CD4-positive, alpha-beta T cell treated with Interleukin-6 at 100 ng/mL for 8 hours (primary cell): ENCODE measurements around the gene SYNPO2.
"Not testable (repeated sequence)": the region's sequence is repeated elsewhere in the genome, so short reads cannot be mapped to it uniquely, and the experiment has no call there.

Experiments
- DNase-seq: peaks from one replicate; pipeline ENCODE4 v3.0.0-alpha.2; 2020; ENCODE audit warnings: mixed read lengths, low spot score

Gene SYNPO2

GRCh38 chr4:118973295-118973694 is 84.6 kb downstream of the SYNPO2 start:
- no peak for DNase-seq

GRCh38 chr4:118974758-118975157 is 86.1 kb downstream of the SYNPO2 start:
- no peak for DNase-seq

- no peak for DNase-seq
Observed at GRCh38 chr4:118975449-118976192, 87.0 kb downstream of the SYNPO2 start.

GRCh38 chr4:118976193-118976560 is 87.5 kb downstream of the SYNPO2 start:
- not testable (repeated sequence) for DNase-seq

GRCh38 chr4:118977100-118977499 is 88.4 kb downstream of the SYNPO2 start:
- not testable (repeated sequence) for DNase-seq

DNA sequence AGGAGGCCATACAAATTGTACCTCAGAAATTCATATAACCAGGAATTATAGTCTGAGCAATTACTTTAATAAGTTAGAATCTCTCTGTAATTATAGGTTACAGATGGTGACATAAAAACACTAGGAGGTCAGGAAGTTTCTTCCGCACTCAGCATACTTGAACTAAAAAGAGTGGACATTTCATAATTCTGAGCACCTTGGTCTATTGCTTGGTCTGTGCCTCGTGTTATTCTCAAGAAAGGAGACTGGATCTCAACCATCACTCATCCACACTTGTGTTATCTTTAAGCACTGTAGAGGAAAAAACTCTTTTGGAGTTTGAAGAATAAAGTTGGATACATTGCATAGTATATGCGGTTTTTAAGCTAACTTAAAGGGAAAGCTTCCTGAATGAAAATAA is 91.1 kb downstream of the SYNPO2 start:
- no peak for DNase-seq

GRCh38 chr4:118981171-118981838 is 92.7 kb downstream of the SYNPO2 start:
- DNase-seq: no peak

- DNase-seq: peak; percentile 27
Observed at GRCh38 chr4:118981839-118982381, 93.3 kb downstream of the SYNPO2 start.

- no peak for DNase-seq
Observed at GRCh38 chr4:118983293-118983692, 94.6 kb downstream of the SYNPO2 start.

DNA sequence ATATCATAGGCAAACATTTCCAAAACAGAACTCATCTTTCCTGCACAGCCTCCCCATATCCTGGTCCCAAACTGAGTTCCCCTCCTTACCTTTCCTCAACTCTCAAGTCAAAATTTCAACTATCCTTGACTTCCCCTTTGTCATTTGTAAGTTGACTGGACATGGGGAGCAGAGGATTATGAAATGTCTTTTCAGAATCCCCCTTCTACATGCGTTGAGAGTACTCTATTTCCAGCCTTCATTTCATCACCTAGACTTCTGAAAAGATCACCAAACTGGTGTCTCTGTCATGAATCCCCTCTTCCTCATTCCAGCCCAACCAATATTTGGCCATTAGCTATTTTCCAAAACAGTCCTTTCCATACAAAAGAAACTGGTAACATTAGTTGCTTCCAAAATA is 95.2 kb downstream of the SYNPO2 start:
- no peak for DNase-seq

GRCh38 chr4:118985170-118986000 is 96.7 kb downstream of the SYNPO2 start:
- no peak for DNase-seq

- no peak for DNase-seq
Observed at GRCh38 chr4:118987959-118988634, 99.4 kb downstream of the SYNPO2 start.

DNA sequence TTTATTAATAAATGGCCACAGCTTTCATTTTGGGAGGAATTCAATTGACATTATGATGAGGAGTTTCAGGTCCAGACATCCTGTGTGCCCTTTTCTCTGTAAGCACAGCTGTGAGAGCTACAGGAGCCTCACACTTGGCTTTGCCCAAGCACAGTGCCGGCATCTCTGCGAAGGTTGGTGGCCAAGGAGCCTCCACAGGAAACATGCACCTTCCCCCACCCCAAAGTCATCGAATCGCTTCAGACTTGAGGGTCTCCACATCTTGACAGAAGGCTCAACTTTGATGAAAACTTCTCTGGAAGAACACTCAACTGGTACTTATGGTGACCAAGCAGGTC is 100.0 kb downstream of the SYNPO2 start:
- DNase-seq: no peak

DNA sequence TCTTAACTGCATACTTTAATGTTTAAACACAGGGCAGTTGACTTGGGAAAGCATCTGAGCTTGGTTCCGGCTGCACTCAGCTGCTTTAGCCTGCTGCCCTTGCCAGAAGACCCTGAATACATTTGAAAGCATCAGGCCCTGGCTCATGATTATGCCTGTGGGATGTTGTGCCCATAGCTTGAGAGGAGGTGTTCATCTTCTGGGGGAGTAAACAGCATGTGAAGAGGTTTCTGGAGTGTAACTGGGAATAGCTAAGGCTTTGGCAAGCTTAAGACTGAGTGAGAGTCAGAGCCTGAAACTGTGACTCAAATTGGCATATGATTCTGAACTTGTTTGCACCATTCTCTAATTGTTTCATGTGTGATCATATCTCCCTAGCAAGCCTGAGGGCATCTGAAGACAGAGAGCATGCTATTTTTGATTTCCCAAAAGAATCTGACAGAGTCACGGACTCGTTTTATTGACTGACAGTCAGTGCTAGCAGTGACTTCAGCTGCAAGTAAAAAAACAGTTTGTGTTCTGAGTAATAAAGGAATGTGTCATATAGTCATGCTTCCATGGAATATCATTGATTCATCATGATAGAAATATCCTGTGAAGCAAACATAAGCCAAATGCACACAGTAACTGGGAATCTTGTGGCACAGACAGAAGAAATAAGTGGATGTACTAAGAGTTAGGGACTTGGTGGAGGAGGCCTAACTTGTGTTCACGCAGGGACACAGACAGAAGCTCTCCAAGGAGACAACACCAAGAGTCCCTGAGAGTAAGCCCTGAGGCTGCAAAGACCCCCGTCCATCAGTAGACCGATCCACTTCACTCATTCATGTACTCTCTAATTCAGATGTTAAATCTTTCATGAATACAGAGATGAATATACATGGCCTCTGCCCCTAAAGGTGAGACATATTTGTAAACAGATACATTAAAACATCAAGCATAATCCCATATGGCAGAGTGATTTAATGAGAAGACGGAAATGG is 100.7 kb downstream of the SYNPO2 start:
- DNase-seq: no peak

DNA sequence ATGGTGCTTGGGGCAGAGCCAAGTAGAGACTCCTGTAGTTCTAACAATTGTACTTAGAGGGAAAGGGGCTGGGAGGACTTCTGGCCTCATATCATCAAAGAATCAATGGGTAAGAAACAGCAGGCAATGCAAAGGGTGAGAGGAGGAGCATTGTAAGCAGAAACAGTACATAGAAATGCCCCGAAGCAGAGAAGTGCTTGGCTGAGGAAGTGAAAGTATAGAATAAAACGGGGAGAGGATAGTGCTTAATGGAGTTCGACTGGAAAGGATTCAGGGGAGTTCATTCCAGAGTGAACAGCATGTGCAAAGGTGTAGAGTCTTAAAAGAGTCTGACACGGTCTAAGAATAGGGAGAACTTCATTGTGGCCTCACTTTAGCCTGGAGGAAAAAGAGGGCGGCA is 103.0 kb downstream of the SYNPO2 start:
- DNase-seq: no peak

GRCh38 chr4:118992149-118992548 is 103.5 kb downstream of the SYNPO2 start:
- no peak for DNase-seq

DNA sequence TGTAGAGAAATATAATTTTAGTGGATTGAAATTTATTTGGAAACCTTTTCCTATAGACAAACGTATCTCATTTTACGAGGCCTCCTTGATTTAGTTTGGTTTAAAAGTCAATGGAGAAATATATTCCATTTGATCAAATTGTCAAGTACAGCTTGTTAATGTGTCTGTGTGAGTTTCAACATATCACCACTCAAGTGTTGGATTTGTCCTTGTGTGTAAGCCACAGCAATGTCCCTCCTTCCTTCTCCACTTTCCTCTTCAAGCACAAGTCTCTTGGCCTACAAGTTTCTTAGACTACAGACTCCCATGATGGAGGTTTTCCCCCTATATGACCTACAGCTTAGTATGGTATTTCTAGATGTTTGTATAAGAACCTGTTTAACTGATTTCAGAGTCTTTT is 104.7 kb downstream of the SYNPO2 start:
- DNase-seq: no peak

GRCh38 chr4:118994030-118994429 is 105.4 kb downstream of the SYNPO2 start:
- no peak for DNase-seq

- no peak for DNase-seq
Observed at GRCh38 chr4:118995693-118996391, 107.2 kb downstream of the SYNPO2 start.

- DNase-seq: no peak
Observed at GRCh38 chr4:118997601-118998000, 108.9 kb downstream of the SYNPO2 start.
